Breast epithelium (tissue), 4 donors: ENCODE data around the gene HSPA4. TPM values are rescaled to one million over a fixed set of nuclear protein-coding genes. Genes with fewer than 3 reads are reported as not detected.

Source experiments
- DNase-seq, 2 donors: peaks; one replicate each; pipeline ENCODE4 v3.0.0-alpha.2; 2019; ENCODE audit warnings: low spot score in 2 of 2
- H3K27ac ChIP-seq, 2 donors: fragments of 200-600 bp; sonication (generic) in 1 of 2; one replicate each; pipeline ENCODE4 v1.5.1; 2016 to 2019; ENCODE audit warnings: mild to moderate bottlenecking in 1 of 2
- H3K27me3 ChIP-seq, 2 donors: fragments of 200-600 bp; sonication (generic) in 1 of 2; one replicate each; pipeline versions ENCODE4 v1.5.1 to v1.6.0; 2017 to 2019; ENCODE audit warnings: control low read depth in 1 of 2, mild to moderate bottlenecking in 1 of 2
- H3K36me3 ChIP-seq: fragments of 200-600 bp; one replicate; pipeline ENCODE4 v1.5.1; 2019
- H3K4me1 ChIP-seq, 2 donors: fragments of 200-600 bp; sonication (generic); one replicate each; pipeline ENCODE4 v1.5.1; 2016 to 2019; ENCODE audit warnings: control low read depth in 1 of 2
- H3K4me3 ChIP-seq, 3 donors: fragments of 200-600 bp; sonication (generic); 1 replicate in 2 of 3; 2 replicates in 1 of 3; pipeline ENCODE4 v1.5.1; 2016 to 2019; ENCODE audit warnings: mild to moderate bottlenecking in 3 of 3, moderate library complexity in 2 of 3
- H3K9me3 ChIP-seq, 2 donors: fragments of 200-600 bp; sonication (generic) in 1 of 2; one replicate each; pipeline ENCODE4 v1.5.1; 2016 to 2019; ENCODE audit warnings: control low read depth in 1 of 2
- CTCF ChIP-seq, 3 donors: fragments of 450-650 bp; IDR thresholded peaks; one replicate each; pipeline ENCODE4 v1.5.1; 2016 to 2017; ENCODE audit warnings: antibody characterized with exemption in 3 of 3, mild to moderate bottlenecking in 3 of 3, moderate library complexity in 3 of 3
- POLR2A ChIP-seq: fragments of 450-650 bp; IDR thresholded peaks from one replicate; pipeline ENCODE4 v1.6.1; 2016; ENCODE audit warnings: antibody characterized with exemption, mild to moderate bottlenecking, moderate library complexity
- POLR2AphosphoS5 ChIP-seq, 3 donors: sonication (generic); formaldehyde crosslinking; IDR thresholded peaks; one replicate each; pipeline ENCODE4 v1.6.1; 2017; ENCODE audit warnings: antibody characterized with exemption in 3 of 3
- intact Hi-C: fragments of 100-400 bp; cut with DNase I; formaldehyde crosslinking; loops from one replicate; pipeline ENCODE4 v1.15.1; 2023; ENCODE audit warnings: low total_unique reads
- total RNA-seq, 3 donors: library from RNA; depleted of rRNA; stranded (reverse); fragments of >200 nt; gene quantifications; one replicate each; pipeline ENCODE4 v1.1.0, GENCODE V29; 2016

The HSPA4 gene
- total RNA-seq, 3 donors from 2014 or later: 45.6 to 67.2 (median 55.4) TPM

- TF ChIP-seq POLR2A: no peak
- no peak for TF ChIP-seq POLR2AphosphoS5 (IDR thresholded peaks at IDR 0.05)
- Histone ChIP-seq H3K36me3 (no peaks in the 10 kb centered on the region), H3K4me1 (no peaks in the 10 kb centered on the region), H3K27ac (no peak overlapping the region), H3K4me3 (no peak overlapping the region), H3K9me3 (no peaks in the 10 kb centered on the region), H3K27me3 (no peaks in the 10 kb centered on the region)
- intact Hi-C loops: no loop called here
- DNase-seq: no peak
Measured at GRCh38 chr5:133142782-133143181, 91.0 kb downstream of the HSPA4 start.

GRCh38 chr5:133144245-133144981 is 92.6 kb downstream of the HSPA4 start:
- no peak for TF ChIP-seq POLR2AphosphoS5 (IDR thresholded peaks at IDR 0.05)
- TF ChIP-seq CTCF (IDR thresholded peaks at IDR 0.05): no peak
- TF ChIP-seq POLR2A: no peak
- Histone ChIP-seq H3K9me3 (no peaks in the 10 kb centered on the region), H3K27me3 (no peaks in the 10 kb centered on the region), H3K27ac (no peak overlapping the region), H3K4me1 (no peaks in the 10 kb centered on the region), H3K4me3 (no peak overlapping the region), H3K36me3 (no peaks in the 10 kb centered on the region)
- intact Hi-C loops: no loop called here
- no peak for DNase-seq

- Histone ChIP-seq H3K4me3 (no peak overlapping the region), H3K27me3 (no peaks in the 10 kb centered on the region), H3K9me3 (no peaks in the 10 kb centered on the region), H3K27ac (no peak overlapping the region), H3K36me3 (no peaks in the 10 kb centered on the region), H3K4me1 (no peaks in the 10 kb centered on the region)
- intact Hi-C loops: no loop called here
- no peak for DNase-seq
- no peak for TF ChIP-seq POLR2AphosphoS5 (IDR thresholded peaks at IDR 0.05)
- no peak for TF ChIP-seq CTCF (IDR thresholded peaks at IDR 0.05)
- TF ChIP-seq POLR2A: no peak
Measured at GRCh38 chr5:133145436-133146170, 93.8 kb downstream of the HSPA4 start.

GRCh38 chr5:133147411-133147810 is 95.6 kb downstream of the HSPA4 start:
- Histone ChIP-seq H3K27me3 (no peaks in the 10 kb centered on the region), H3K4me3 (no peak overlapping the region), H3K36me3 (no peaks in the 10 kb centered on the region), H3K9me3 (no peaks in the 10 kb centered on the region), H3K4me1 (no peaks in the 10 kb centered on the region), H3K27ac (no peak overlapping the region)
- intact Hi-C loops: no loop called here
- TF ChIP-seq CTCF (IDR thresholded peaks at IDR 0.05): no peak
- no peak for TF ChIP-seq POLR2AphosphoS5 (IDR thresholded peaks at IDR 0.05)
- no peak for DNase-seq

- no peak for DNase-seq
- no peaks in the 10 kb centered on the region for H3K27me3 ChIP-seq
- TF ChIP-seq POLR2A: no peak
- no peak for TF ChIP-seq CTCF (IDR thresholded peaks at IDR 0.05)
- no peak for TF ChIP-seq POLR2AphosphoS5 (IDR thresholded peaks at IDR 0.05)
- no peaks in the 10 kb centered on the region for H3K36me3 ChIP-seq
- no peak overlapping the region for H3K27ac ChIP-seq
- no peaks in the 10 kb centered on the region for H3K9me3 ChIP-seq
- intact Hi-C loops: no loop called here
- no peaks in the 10 kb centered on the region for H3K4me1 ChIP-seq
- H3K4me3 ChIP-seq: no peak overlapping the region
Measured at GRCh38 chr5:133147815-133148567, 96.2 kb downstream of the HSPA4 start.
